GM21360 (cell line): Measurements from ENCODE around the gene NYAP2.

Source experiments
- ATAC-seq: cut with Tn5 transposase; IDR thresholded peaks from one replicate; pipeline ENCODE4 v1.9.1; 2021; ENCODE audit warnings: mild to moderate bottlenecking, moderate library complexity; ENCODE audit not compliant: unreplicated experiment

The NYAP2 gene

DNA sequence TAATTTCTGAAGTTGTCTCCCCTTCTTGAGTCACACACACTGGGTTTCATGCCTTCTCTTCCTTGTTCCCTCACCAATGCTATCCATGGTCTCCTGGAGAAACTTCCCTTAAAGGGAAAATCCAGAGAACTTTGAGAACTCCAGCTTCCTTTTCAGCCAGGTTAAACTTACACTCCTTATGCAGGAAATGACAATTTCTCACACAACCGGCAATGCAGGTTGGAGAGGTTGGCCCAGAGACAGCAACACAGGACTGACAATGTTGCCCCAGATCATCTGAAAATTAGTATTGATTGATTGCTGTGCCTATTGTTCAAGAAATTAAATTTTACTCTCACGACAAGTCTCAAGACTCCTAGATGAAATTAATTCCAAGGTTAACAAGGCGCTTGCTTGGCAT lies 292.2 kb downstream of the NYAP2 start:
- ATAC-seq: no peak

DNA sequence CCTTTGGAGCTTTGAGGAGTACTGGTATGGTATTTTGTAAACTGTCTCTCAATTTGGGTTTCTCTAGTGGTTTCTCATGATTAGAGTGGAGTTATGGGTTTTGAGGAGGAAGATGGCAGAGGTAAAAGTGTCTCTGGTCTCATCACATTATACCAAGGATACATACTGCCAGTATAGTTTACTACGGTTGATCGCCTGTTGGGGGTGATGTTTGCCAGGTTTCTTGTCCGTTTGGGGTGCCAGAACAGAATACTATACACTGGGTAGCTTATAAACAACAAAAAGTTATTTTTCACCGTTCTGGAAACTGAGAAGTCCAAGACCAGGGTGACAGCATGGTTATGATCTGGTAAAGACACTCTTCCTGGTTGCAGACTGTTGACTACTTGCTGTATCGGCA lies 293.7 kb downstream of the NYAP2 start:
- ATAC-seq: no peak

DNA sequence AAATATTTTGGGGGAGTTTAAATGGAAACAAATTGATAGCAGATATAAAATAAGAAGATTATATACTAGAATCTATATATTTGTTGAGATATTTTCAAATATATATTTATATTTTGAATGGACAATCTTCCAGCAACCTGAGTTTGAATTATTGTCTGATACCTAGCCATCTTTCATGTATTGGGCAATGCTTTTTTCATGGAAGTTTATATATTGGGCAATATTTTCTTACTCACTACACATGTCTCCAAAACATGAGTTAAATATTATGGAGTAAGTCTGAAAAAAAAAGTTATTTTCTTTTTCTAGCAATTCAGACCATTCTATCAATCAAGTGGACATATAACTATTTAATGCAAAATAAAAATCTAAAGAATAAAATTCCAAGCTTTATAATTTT lies 295.2 kb downstream of the NYAP2 start:
- no peak for ATAC-seq

DNA sequence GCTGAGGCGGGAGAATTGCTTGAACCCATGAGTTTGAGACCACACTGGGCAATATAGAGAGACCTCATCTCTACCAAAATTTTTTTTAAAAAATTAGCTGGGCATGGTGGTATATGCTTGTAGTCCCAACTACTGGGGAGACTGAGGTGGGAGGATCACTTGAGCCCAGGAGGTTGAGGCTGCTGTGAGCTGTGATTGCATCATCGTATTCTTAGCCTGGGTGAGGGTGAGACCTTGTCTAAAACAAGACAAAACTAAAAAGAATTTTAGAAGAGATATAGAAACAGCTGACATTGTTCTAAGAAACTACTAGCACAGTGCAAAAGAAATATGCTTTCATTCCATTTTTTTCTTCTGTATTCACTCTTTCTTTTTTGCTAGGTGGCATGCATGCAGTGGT lies 298.4 kb downstream of the NYAP2 start:
- ATAC-seq: no peak
